HG02798 (cell line): Measurements from ENCODE around the gene LCN12.

ENCODE experiments used
- ATAC-seq: cut with Tn5 transposase; IDR thresholded peaks from one replicate; pipeline ENCODE4 v1.9.1; 2021; ENCODE audit warnings: mild to moderate bottlenecking; ENCODE audit not compliant: unreplicated experiment, poor library complexity

Gene LCN12

DNA sequence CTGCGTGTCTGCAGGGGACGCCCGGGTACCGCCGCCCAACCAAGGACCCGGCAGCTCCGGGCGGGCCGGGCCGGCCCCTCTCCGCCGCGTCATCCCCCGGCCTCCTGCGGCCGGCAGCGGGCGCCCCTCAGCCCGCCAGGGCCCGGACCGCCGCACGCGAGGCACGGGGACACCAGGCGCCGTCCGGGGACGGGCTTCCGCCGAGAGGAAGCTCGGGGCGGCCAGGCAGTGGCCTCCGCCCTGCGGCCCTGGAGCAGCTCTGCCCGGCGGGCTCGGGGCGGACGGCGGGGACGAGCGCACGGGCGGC is 7.9 kb upstream of the LCN12 start:
- no peak for ATAC-seq

DNA sequence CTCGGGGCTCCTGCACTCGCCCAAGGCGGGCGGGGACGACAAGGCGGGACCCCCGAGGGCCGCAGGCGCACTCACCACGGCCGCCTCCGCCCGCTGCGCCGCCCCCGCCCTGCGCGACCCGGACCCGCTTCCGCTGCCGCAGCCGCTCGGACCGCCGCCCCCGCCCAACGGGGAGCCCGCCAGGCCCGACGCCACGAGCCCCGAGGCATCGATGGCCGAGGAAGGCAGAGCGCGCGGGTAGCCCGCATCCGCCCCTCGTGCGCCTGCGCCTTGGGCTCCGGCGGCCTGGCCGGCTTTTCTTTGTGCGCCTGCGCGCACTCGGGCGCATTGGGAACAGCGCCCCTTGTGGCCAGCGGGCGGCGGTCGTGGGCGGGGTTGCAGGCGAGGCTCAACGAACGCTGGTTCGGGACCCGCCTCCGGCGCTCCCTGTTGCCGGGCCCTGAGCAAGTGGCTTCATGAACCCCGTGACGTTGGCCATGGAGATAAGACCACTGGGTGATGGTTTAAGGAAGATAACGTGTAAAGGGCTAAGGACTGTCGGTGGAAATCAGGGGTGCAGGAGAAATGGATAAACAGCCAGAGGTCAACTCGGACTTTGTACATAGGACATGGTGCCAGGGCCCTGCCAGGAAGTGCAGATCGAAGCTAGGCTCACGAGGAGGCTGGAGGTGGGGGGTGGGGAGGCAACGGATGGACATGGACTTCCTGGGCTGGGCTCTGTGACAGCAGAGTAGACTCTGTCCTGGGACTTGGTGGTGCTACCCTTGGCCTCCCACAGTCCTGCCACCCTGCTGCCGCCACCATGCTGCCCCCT is 7.3 kb upstream of the LCN12 start, which contains the start of the genes C8G and FBXW5:
Gene C8G, plus strand, starts transcription at position 725 of the 814 bp plus-strand sequence. Its CDS starts 78 bp downstream, at position 803.
Gene FBXW5, minus strand, starts transcription at position 220 of the 814 bp plus-strand sequence. CDS start 655 bp downstream, outside the sequence.
- ATAC-seq = peak; percentile 91

DNA sequence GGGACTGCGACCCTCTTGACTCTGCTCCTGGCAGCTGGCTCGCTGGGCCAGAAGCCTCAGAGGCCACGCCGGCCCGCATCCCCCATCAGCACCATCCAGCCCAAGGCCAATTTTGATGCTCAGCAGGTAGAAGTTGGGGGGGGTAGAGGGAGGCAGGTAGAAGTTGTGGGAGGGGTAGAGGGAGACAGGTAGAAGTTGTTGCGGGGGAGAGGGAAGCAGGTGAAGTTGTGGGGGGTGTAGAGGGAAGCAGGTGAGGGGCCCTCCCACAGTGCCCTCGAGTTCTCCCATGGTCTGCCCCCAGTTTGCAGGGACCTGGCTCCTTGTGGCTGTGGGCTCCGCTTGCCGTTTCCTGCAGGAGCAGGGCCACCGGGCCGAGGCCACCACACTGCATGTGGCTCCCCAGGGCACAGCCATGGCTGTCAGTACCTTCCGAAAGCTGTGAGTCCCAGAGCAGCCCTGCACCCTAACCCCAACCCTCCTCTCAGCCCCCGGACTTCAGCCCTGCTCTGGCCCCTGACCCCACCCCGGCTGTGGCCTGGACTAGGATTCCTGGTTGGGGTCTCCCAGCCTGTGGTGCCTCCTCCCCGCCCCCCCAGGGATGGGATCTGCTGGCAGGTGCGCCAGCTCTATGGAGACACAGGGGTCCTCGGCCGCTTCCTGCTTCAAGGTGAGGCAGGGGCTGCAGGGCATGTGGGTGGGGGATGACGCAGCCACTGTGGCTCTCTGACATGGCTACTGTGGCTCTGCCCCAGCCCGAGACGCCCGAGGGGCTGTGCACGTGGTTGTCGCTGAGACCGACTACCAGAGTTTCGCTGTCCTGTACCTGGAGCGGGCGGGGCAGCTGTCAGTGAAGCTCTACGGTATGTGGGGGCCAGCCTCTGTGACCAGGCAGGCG is 6.5 kb upstream of the LCN12 start:
- ATAC-seq = no peak

DNA sequence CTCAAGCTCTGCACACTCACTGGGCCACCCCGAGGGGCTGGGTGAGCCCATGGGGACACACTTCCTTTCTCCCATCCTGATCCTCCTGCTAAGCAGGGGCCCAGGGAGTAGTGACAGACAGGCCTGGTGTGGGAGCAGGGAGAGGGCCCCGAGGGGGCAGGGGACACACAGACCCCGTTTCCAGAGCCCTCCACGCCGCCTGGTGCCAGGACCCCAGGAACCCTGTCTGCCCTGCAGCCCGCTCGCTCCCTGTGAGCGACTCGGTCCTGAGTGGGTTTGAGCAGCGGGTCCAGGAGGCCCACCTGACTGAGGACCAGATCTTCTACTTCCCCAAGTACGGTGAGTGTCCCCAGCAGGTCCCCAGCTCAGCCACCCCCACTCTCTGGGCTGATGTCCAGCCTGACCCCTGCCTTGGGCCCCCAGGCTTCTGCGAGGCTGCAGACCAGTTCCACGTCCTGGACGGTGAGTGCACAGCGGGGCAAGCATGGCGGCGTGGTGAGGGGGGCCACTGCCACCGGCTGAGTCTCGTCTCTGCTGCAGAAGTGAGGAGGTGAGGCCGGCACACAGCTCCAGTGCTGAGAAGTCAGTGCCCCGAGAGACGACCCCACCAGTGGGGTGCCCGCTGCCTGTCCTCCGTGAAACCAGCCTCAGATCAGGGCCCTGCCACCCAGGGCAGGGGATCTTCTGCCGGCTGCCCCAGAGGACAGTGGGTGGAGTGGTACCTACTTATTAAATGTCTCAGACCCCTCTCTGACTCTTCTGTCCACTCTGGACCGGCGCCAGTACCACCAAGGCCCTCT is 5.6 kb upstream of the LCN12 start:
- ATAC-seq = no peak

DNA sequence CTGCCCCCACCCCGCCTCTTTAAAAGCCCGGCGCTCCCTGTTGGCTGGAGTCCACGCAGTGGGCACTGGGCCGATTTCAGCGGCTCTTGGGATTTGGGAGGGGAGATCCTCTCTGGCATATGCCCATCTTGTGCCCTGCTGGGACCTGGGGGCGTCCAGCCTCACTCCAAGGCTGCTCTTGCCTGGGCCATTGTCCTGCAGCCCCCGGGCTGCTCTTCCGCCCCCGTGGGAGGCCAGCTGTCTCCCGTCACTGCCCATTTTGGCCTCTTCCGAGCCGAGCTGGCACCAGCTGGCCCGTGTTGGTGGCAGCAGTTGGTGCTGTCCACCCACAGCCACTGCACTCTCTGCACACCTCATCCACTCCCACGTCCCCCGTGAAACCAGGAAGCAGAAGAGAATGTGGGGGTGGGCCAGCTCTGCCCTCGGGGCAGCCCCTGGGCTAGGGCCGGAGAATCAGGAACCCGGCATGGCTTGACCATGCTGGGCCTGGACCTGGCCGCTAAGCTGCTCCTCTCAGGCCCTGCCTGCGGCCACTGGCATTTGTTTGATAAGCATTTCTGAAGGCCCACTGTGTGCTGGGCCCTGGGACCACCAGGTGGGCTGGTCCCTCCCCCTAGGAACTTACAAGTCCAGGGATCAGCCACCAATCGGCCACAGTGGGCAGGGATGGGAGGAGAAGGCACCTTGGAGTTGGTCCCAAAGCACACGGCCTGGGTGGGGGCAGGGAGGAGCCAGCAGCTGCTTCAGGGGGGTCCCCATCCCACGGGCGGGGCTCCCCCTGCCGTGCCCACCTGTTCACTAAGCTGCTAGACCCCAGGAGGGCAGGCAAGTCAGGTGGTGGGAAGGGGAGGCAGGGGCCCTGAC is 4.8 kb upstream of the LCN12 start:
- no peak for ATAC-seq

DNA sequence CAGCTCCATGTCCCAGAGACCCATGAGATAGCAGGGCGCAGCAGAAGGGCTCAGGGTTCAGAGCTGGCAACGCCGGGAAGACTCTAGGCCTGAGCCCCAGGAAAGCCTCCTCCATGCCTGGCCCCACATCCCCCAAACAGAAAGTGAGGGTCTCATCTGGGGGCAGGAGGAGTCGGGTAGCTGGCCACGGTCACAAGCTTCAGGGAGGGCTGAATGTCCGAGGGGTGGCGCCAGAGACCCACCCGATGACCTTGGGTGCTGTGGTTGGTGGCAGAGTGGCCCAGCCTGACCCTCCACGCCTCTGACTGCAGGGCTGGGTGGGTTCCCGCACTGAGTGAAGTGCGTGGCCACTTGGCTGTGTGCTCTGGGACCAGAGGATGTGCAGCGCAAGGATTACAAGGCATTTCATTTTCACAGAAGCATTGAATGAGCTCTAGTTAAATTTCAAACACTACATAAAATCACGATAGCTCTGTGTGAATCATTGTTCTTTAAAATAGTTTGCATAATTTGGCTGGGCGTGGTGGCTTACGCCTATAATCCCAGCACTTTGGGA is 4.0 kb upstream of the LCN12 start:
- ATAC-seq = no peak

DNA sequence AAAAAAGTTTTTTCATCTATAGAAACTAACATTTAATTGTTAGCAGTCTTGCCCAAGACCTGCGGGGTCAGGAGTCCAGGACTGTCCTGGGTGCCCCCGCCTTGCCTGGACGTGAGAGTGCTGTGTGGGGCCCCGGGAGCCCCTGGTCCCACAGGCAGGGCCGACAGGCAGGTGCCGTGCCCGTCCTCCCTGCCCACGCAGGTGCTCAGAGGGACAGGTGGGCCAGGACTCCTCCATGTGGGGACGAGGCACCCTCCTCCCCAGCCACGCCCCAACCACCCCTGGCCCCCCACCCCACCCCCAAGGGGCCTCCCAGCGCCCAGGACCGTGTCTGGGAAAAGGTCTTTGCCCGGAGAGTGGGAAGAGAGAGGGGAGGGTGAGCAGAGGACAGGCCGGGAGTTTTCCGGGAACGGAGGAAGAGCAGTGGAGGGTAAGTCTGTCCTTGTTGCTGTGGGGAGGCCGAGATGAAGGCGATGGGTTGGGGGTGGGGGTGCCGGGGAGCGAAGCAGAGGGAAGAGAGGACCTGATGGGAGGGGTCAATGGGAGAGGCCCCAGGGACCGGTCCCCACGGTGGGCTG is 2.7 kb upstream of the LCN12 start:
- no peak for ATAC-seq

DNA sequence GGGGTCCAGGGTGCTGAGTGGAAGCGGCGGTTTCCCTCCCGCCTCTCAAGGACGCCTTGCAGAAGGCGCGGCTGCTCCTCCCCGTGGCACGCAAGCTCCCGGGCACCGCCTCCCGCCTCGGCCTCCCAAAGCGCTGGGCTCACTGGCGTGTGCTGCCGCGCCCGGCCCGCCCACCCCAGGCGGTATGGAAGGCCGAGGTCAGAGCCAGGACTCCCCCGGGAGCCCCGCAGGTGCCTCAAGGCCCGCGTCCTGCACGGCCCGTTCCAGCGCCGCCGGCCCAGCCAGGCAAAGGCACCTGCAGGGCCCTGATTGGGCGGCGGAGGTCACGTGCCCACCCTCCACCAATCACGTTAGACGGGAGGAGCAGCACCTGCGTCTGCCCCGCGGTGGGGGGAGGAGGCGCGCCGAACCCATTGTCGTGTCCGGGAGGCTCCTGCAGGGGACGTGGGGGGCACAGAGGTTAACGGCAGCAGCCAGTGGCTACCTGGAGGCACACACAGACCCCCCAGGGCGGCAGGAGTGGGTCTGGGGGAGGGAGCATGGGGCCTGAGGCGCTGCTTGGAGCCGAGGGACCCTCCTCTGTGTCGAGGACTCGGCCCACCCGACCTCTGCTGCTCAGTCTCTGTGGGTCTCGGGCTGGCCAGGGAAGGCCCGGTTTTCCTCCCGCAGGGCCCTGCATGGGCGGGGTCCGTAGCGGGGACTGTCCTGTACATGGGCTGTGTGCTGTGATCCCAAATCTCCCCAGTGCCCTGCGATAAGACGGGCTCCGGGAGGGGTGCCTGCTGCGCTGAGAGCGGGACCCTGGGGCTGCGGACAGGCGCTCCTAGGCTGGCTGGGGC is 2.0 kb upstream of the LCN12 start:
- ATAC-seq = peak; percentile 87

DNA sequence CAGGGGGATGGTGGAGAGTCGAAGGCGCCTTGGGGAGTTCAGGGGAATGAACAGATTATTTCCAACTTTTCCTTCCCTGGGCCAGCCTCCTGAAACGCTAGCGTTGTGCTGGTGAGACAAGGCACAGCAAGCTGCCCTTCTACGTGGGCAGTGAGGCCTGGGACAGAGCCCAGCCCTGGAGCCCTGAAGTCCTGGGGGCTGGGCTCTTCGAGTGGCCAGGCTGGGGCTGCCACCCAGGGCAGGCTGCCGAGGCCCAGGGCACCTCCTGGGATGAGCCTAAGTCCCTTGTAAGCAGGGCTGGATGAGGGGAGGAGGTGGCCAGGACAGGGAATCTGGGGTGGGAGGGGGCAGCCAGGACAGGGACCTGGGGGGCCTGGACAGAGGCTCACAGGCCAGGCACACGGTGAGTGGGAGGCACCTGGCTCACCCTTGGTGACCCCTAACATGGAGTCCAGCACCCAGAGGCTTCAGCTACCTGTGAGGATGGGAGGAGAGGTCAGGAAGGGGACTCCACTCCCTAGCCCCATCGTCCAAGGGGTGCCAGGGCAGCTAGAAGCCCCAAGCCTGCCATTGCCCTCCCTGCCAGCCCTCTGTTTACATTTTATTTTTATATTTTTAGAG is 1.3 kb upstream of the LCN12 start:
- ATAC-seq = no peak

DNA sequence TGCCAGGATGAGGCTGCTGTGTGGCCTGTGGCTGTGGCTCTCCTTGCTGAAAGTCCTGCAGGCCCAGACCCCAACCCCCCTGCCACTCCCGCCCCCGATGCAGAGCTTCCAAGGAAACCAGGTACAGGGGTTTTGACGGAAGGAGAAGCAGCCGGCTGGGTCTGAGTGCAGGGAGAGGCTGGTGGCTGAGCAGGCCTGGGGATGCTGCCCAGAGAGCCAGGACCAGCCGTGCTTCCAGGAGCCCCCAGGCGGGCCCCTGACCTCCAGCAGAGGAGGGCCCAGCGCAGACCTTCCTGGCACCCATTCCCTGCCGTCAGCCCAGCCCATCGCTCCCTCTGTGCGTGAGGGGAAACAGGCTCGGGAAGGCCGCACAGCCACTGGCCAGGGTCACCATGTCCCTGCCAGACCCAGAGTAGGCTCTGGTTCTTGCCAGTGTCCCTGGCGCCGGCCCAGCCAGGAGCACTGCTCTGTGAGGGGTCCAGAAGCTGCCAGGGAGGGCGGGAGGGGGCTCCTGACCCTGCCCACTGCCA is 313 bp downstream of the LCN12 start:
- ATAC-seq = no peak

DNA sequence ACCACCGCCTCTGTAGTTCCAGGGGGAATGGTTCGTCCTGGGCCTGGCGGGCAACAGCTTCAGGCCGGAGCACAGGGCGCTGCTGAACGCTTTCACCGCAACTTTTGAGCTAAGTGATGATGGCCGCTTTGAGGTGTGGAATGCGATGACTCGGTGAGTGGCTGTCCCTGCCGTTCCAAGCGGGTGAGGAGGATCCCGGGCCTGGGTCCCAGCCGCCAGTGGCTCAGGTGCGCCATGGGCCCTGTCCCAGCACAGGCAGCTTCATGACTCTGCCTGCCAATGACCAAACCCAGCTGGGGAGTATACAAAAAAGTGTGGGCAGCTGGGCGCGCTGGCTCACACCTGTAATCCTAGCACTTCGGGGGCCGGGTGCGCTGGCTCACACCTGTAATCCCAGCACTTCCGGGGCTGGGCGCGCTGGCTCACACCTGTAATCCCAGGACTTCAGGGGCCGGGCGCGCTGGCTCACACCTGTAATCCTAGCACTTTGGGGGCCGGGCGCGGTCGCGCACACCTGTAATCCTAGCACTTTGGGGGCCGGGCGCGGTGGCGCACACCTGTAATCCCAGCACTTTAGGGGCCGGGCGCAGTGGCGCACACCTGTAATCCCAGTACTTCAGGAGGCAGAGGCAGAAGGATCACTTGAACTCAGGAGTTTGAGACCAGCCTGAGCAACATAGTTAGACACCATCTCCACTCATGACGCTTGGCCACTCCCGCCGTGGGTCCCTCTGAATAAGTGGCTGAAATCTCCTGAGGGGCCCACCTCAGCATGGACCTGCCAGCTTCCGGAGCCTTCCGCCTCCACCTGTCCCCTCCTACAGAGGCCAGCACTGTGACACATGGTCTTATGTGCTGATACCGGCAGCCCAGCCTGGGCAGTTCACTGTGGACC is 1.1 kb downstream of the LCN12 start:
- ATAC-seq = no peak

DNA sequence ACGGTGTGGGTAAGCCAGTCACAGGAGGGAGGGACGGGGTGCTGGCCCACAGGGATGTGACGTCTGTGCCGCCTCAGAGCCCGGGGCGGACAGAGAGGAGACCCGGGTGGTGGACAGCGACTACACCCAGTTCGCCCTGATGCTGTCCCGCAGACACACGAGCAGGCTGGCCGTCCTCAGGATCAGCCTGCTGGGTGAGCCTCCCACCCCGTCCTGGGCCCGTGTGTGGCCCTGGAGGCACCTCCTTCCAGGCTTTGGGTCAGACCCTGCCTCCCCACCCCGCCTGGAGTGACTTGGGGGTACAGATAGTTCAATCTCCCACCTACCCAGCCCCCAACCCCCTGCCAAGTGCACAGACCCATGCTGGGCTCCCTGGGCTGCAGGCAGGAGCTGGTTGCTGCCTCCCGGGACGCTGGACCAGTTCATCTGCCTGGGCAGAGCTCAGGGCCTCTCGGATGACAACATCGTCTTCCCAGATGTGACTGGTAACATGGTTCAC is 1.7 kb downstream of the LCN12 start:
- ATAC-seq = no peak

DNA sequence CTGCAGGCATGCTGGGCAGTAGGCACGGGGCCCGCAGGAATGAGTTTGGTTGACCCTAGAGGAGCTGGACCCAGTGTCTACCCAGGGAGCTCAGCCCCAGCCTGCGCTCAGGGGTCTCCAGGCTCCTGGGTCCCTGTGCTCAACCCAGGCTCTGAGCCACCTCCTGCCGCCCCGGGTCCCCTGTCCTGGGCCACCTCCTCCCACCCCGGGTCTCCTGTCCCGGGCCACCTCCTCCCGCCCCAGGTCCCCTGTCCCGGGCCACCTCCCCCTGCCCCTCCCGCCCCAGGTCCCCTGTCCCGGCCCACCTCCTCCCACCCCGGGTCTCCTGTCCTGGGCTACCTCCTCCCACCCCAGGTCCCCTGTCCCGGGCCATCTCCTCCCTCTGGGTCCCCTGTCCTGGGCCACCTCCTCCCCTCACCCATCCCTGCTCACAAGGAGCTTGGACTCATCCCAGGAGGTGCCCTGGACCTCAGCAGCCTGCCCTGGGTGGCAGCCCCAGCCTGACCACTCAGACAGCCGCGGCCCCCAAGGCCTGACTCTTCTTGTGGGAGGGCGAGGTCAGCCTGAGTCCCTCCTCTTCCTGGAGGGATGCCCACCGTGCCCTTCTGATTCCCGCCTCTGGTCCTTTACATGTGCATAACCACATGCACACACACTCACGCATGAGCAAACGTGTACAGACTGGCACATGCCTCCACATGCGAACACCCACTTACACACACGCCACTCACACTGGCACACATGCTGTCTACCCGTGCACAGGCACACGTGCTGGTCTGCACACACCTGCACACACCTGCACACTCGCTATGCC is 2.4 kb downstream of the LCN12 start:
- ATAC-seq = no peak

DNA sequence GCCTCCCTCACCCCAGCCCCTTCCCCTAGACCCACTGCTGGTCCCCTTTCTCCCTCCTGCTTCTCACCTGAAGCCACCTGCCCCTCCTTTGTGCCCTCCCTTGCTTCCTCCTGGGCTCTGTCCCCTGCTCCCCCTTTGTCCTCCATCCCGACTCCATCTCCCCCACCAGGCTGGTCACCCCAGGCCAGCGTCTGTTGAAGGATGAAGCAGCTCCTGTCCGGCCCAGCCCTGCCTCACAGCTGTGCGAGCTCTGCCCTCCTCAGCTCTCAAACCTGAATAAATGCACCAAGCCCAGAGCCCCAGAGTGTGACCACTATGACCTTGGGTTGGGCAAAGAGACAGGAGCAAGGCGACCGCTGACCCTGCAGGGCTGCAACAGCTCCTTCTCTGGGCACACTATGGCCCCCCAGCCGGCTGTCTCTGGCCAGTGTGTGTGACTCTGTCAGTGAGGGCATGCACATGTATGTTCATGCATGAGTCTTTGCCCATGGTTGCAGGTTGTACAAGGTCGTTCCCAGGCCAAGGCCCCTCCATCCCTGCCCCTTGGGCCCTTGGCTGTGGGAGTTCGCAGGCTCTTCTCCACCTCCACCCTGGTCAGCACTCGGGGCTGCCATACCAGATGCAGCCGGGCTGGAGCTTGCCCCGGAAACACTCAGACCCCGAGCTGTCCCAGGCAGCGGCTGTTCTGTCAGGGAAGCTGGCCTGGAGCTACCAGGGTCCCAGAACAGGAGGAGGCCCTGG is 3.3 kb downstream of the LCN12 start:
- no peak for ATAC-seq

DNA sequence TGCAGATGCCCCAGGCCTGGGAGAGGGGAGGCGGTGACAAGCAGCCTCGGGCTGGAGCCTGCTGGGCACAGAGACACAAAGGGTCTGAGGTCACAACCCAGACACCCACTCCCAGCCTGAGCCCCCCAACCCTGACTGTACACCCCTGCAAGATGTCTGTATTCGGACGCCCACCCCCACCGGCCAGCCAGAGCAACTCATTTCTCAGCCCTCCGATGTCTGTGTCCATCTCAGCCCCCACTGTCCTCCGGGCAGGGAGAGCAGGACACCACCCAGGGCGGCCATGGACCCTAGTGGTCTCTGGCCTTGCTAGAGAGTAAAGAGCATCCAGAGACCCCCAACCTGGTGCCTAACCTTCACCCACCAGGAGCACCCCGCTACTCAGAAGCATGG is 3.9 kb downstream of the LCN12 start:
- ATAC-seq = no peak
